Fibroblast of villous mesenchyme (primary cell): ENCODE measurements around the gene SMAD6. TPM values are rescaled to one million over a fixed set of nuclear protein-coding genes. Genes with fewer than 3 reads are reported as not detected.

ENCODE experiments used
- DNase-seq: peaks from one replicate; pipeline ENCODE4 v3.0.0-alpha.2; 2010; ENCODE audit warnings: low read depth
- H3K4me3 ChIP-seq: 2 replicates; pipeline ENCODE4 v1.5.1; 2011; ENCODE audit warnings: low read depth, mild to moderate bottlenecking, low read length
- total RNA-seq: library from RNA; depleted of rRNA; stranded (reverse); fragments of >200 nt; gene quantifications from 2 replicates; pipeline ENCODE4 v1.2.3, GENCODE V29; 2012
- TF ChIP-seq, protein P1 (sequence below): IDR thresholded peaks from 2 replicates; pipeline ENCODE4 v1.5.1; 2012; ENCODE audit warnings: low read depth, mild to moderate bottlenecking, low read length; ENCODE audit not compliant: insufficient read depth

Gene SMAD6
- total RNA-seq, 1 donor: 3.0 TPM

DNA sequence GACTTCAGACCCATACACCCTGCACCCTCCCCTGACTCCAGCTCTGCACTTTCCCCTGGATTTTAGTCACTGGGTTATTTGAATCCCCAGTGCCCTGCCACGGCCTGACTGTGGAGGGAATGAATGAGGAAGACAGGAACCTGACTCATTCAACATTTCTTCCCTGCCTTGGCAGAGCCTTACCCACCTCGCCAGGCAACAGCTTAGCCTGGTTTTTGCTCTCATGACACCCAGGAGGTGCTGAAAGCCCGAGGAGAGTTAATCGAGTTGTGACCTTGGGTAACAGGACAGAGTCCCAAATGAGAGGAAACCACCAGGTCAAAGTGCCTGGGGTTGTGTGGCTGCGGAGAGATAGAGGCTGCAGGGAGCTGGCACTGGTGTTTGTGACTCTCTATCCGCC is 128.3 kb downstream of the SMAD6 start:
- DNase-seq: peak; percentile 29
- no peak overlapping the region for H3K4me3 ChIP-seq
- TF ChIP-seq, protein P1, sequence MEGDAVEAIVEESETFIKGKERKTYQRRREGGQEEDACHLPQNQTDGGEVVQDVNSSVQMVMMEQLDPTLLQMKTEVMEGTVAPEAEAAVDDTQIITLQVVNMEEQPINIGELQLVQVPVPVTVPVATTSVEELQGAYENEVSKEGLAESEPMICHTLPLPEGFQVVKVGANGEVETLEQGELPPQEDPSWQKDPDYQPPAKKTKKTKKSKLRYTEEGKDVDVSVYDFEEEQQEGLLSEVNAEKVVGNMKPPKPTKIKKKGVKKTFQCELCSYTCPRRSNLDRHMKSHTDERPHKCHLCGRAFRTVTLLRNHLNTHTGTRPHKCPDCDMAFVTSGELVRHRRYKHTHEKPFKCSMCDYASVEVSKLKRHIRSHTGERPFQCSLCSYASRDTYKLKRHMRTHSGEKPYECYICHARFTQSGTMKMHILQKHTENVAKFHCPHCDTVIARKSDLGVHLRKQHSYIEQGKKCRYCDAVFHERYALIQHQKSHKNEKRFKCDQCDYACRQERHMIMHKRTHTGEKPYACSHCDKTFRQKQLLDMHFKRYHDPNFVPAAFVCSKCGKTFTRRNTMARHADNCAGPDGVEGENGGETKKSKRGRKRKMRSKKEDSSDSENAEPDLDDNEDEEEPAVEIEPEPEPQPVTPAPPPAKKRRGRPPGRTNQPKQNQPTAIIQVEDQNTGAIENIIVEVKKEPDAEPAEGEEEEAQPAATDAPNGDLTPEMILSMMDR: no peak

DNA sequence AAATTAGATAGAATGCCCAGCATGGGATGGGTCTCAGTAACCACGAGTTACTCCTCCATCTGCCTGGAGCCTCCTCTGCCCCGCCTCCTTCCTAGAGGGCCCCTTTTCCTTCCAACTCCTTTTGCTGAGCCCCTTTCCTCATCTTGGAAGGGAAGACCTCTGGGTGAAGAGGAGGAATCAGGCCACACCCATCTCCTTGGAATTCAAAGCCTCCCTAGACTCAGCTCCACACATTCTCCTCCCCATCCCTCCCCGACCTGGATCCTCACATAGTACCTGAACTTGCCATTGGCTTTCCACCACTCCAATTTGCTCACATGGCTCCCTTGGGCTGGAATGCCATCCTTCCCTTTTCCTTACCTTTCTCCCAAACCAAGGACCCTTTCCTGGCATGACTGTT is 128.8 kb downstream of the SMAD6 start:
- TF ChIP-seq, protein P1: no peak
- DNase-seq: no peak
- no peak overlapping the region for H3K4me3 ChIP-seq

DNA sequence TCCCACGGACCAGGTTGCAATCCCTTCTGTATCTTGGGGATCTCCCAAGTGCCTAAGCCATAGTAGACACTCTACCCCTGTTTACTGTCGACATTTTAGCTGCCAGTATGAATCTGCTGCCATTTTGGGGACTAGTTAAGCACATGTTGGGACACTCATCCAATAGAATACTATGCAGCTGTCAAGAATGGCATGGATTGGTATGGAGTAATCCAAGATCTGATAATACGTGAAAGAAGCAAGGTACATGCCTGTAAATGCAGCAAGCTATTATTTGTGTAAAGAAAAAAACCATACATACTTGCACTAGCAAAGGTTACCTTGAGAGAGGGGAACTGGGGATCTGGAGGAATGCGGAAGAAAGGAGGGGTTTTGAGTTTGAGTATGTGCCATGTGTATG is 129.3 kb downstream of the SMAD6 start:
- no peak for DNase-seq
- no peak overlapping the region for H3K4me3 ChIP-seq
- TF ChIP-seq, protein P1: no peak

DNA sequence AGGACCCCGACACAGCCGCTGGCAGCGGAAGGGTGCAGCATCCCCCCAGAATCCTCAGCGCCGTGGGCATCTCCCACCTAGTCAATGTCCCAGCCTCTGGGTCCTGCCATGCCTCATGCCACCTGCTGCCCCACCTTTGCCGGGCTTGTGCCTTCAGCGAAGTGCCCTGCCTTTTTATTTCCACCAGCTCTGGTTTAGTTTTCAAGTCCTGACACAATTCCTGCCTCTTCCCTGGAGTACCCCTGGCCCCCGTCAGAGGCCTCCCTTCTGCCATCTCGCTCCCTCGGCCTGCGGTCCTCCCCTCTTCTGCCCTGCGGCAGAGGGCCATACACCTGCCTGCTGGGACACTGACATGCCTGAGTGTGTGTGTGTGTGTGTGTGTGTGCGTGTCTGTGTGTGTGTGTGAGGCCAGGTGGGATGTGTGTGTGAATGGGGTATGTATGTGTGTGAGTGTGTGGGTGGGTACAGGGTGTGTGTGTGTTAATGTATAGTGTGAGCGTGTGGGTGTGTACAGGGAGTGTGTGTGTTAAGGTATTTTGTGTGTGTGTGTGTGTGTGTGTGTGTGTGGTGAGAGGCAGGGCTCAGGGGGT is 129.9 kb downstream of the SMAD6 start:
- DNase-seq: no peak
- no peak overlapping the region for H3K4me3 ChIP-seq
- TF ChIP-seq, protein P1: no peak

Other genes starting within 250 kb of the SMAD6 start
- 14.2 and 17.4 TPM in 2 replicates for gene SNAPC5, start 204.5 kb upstream of the SMAD6 start, total RNA-seq
- gene RPL4, start 197.4 kb upstream of the SMAD6 start, total RNA-seq: 1,273 and 2,415 TPM in 2 replicates
- gene ZWILCH, start 196.9 kb upstream of the SMAD6 start, total RNA-seq: 15.8 and 19.9 TPM in 2 replicates
- 0.32 and 0.43 TPM in 2 replicates for gene LCTL, start 136.2 kb upstream of the SMAD6 start, total RNA-seq